ENCODE measurements around the gene GNA12.

Gene GNA12

DNA sequence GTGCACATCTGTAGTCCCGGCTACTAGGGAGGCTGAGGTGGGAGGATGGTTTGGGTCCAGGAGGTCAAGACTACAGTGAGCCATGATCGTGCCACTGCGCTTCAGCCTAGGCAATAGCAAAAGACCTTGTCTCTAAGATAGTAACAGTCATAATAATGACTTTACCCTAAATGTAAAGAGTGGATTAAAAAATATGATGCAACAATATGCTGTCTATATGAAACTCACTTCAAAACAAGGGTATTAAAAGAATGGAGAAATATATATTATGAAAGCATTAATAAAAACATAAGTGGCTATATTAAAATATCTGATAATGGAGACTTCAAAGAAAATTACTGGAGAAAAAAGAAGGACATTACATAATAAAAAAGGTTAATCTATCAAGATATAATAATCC lies 5.7 kb downstream of the GNA12 start:
- no peak for DNase-seq (ENCODE audit: low read depth in 2 of 2)

DNA sequence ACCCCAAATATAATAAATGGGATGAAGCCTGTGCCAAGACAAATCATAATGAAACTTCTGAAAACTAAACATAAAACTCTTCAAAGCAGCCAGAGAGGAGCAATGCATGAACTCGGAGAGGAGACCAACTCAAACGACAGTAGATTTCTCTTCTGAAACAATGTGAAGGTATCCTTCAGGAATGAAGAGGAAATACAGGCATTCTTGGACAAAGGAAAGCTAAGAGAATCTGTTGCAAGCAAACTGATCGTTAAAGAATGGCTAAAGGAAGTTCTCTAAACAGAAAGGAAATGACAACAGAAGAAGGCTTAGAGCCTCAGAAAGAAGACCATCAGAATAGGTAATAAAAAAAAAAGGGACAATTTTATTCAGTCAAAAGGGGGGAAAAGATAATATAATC lies 6.6 kb downstream of the GNA12 start:
- DNase-seq (ENCODE audit: low read depth in 2 of 2) = no peak

DNA sequence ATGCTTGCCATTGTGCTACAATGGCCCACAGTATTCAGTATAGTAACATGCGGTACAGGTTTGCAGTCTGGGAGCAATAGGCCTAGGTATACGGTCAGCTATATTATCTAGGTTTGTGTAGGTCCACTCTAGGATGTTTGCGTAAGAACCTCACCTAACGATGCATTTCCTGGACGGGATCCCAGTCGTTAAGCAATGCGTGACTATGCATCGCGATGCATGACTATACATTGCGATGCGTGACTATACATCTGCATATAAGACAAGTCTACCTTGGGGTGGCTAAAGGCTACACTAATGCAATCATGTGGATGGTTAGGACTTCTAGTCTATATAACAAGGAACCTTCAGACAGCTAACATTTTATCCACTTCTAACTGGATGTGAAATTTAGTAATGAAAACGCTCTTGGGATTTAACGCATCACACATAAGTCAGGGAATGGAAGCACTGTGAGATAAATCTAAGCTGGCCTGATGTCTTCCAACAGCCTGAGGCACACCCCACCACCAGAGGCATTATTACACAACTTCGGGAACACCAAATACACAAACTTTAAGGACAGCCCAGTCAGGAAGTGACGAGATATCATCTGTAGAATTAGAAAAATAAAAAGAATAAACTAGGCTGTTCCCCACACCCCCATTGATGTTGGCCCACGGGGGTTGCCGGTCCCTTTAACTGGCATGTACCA lies 9.2 kb downstream of the GNA12 start:
- no peak for DNase-seq (ENCODE audit: low read depth in 2 of 2)

DNA sequence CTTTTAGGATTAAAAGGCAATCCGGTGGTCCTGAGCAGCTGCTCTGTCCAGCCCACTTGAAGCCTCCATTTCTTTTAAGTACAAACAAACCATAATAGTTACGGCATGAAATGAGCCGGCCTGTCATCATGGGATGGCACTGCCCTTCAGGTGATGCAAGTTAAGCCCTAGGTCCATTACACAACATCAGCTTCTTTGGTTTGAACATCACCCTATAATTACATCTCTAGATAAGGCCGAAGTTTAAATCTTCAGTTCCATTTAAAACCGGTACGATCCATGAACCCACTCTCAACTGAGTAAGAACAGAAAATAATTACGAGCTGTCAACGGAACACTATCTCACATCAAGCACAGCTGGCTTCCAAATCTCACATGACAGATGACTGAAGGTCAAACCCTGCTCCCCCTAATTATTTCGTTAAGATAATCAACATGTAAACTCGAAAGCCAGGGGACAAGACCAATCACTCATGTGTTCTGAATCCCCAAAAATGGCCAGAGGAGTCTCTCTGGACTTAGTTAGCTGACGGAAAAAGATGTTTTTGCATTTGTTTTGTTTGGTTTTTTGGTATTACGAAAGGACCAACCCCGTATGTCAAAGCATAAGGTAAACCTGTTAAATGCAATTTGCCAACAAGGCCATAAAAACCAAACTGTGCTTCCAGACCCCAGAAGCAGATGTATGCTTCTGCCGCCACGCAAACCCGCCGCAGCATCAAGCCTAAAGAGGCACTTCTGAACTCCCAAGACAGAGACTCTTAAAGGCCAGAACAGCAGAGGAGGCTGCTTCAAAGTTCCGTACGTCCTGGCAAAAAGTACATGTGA lies 10.8 kb downstream of the GNA12 start:
- no peak for DNase-seq (ENCODE audit: low read depth in 2 of 2)

DNA sequence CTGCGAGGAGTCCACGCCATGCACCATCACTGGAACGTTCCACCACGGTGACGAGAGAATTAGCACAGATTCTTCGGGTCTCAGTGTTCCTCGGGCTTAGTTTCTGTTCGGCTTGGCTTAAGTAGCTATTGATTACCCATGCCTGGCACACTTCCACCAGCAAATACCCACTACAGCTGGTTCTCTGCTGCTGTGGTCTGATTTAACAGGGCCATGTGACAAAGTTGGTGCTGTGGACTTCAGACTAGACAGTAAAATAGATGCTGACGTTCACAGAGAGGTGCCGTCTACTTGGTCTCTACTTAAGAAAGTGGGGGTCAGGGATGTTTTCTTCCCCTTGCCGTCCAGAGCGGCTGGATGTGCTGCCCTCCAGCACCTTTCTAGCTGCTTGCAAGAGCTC lies 11.6 kb downstream of the GNA12 start:
- no peak for DNase-seq (ENCODE audit: low read depth in 2 of 2)

DNA sequence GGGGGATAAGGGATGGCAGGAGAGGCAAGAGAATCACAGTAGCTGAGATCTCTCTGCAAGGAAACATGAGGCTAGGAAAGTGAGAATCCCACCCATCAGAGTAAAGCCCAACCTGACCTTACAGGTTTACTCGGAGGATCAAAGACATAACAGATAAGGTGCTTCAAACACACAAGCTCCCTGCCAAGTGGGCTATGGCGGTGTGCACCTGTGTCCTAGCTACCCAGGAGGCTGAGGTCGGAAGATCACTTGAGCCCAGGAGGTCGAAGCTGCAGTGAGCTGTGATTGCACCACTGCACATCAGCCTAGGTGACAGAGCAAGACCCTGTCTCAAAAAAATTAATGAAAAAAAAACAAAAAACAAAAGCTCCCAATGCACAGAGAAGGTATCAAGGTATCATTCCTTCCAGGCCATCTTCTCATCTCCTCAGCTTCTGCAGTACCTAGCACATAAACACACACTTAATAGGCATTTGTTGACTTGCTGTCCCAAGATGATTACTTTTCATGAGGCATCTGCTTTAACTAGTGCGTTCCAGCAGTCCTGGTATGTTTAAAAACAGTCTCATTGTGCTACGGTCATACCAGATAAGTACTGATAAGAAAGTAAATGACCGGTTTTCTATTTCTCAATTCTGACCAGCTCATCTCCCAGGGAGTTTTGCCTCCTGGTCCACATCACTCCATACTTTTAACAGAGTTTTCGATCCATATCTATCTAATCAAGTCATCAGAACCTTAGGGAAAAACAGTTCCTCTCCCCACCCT lies 13.3 kb downstream of the GNA12 start:
- no peak for DNase-seq (ENCODE audit: low read depth in 2 of 2)

DNA sequence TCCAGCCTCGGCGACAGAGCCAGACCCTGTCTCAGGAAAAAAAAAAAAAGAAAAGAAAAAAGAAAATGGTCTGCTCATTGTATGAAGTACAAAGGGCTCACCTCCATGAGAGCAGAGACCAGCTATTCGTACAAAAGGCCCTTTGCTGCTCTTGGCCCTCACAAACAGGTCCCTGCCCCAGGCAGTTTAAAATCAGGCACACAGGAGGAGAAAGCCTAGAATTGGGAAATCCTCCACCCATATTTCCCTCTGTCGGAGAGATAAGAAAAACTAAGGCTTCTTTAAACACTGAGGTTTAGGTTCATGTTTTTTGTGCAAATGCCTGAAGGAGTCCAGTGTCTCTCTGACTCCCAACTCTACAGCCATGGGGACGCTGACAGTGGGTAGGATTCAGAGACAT lies 15.1 kb downstream of the GNA12 start:
- no peak for DNase-seq (ENCODE audit: low read depth in 2 of 2)

DNA sequence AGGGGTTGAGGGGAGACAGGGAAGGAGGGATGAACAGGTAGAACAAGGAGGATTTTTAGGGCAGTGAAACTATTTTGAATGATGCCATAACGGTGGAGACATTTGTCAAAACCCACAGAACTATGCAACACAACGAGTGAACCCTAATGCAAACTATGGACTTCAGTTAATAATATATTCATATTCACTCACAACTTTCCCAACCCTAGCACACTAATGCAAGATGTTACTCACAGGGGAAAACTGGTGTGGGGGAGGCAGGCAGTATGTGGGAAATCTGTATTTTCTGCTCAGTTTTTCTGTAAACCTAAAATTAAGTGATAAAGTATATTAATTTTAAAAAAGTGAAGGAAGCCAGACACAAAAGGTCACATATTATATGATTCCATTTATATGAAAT lies 17.3 kb downstream of the GNA12 start:
- no peak for DNase-seq (ENCODE audit: low read depth in 2 of 2)

DNA sequence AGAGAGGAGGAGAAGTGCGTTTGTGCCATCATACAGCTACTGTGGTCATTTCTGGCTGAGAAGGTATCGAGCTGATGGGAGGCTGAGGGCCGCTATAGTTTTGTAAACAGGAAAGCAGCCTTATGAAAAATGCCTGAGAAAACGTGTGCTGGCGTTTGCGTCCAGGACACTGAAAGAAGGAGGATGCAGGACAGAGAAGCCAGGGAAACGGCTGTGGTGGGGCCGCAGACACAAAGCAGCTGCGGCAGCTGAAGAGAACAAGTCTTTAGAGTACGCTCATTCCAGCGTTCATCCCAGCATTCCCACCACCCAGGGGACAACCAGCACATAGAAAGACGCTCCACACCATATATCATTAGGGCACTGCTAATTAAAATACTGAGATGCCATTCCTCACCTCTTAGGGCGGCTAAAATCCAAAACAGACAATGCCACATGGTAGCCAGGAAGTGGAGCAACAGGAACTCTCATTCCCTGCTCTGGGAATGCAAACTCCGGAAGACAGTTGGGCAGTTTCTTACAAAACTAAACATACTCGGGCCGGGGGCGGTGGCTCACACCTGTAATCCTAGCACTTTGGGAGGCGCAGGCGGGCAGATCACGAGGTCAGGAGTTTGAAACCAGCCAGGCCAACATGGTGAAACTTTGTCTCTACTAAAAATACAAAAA lies 18.4 kb downstream of the GNA12 start:
- DNase-seq (ENCODE audit: low read depth in 2 of 2) = no peak

DNA sequence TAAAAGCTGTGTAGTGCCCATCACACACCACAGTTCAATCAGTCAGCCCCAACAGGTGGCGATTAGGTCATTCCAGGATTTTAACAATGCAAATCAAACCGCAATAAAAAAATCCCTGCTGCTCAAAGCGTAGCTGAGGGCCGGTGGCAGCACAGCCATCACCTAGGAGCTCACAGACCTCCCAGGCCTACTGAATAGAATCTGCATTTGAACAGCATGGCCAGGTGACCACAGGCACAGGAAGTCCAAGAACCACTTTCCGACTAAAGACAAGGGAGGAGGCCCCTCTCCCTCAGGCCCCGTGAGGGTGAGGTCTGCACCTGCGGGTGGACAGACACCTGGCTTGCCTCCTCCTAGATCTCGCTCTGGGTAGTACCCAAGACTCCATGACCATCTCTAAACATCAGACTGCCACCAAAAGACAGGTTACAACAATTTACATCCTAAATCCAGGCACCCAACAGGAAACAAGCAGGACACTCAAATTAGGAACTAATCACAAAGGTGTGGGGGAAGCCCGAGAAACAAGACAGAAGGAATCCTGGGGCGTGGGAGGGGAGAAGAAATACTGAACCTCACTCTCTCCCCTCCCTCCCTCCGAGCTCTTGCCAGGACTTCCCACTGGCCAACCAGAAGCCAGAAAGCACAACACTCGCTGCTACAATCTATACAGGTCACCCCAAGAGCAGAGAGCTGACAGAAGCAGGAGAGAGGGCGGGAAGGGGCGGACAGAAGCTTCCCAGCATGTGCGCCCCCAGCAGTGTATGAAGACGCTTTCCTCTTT lies 19.2 kb downstream of the GNA12 start:
- no peak for DNase-seq (ENCODE audit: low read depth in 2 of 2)

DNA sequence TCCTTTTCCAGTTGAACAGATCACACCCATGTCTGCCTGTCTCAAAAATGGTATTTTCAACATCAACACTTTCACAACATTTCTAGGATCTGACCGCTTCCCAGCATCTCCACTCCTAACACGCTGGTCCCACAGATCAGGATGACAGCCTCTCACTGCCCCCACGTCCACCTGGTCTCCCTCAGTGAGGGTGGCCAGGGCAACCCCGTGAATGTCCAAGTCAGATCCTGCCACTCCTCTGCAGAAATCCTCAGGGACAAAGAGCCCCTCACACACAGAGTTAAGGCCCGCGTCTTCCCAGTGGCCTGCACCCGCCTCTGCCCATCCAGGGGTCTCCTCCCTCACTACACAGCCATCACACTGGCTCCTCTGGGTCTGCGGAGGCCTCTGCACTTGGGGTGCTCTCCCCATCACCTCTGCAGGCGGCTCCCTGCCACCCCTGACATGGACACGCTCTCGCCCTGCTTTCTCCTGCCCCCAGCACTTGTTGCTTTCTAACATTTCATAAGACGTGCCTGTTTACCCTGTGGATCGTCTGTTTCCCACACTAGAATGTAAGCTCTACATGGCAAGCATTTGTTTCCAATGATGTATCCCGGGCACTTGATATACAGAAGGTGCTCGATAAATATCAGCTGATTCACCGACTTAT lies 20.0 kb downstream of the GNA12 start:
- no peak for DNase-seq (ENCODE audit: low read depth in 2 of 2)

DNA sequence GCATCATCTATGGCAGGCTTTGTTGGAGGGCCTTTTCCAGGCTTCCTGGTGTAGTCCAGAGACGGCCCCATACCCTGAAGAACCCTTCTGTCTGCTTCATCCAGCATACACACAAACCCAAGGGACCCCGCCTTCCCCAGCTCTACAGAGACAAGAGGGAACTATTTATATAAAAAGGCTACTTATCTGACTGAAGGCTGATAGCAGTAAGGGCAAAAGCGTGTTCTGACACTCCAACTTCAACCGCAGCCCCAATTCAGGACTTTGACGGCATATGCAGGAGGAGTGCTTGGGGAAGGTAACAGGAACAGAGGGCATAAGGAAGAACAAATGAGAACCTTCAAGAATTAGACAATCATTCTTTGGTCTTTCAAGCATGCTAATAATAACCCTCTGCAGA lies 21.0 kb downstream of the GNA12 start:
- no peak for DNase-seq (ENCODE audit: low read depth in 2 of 2)

DNA sequence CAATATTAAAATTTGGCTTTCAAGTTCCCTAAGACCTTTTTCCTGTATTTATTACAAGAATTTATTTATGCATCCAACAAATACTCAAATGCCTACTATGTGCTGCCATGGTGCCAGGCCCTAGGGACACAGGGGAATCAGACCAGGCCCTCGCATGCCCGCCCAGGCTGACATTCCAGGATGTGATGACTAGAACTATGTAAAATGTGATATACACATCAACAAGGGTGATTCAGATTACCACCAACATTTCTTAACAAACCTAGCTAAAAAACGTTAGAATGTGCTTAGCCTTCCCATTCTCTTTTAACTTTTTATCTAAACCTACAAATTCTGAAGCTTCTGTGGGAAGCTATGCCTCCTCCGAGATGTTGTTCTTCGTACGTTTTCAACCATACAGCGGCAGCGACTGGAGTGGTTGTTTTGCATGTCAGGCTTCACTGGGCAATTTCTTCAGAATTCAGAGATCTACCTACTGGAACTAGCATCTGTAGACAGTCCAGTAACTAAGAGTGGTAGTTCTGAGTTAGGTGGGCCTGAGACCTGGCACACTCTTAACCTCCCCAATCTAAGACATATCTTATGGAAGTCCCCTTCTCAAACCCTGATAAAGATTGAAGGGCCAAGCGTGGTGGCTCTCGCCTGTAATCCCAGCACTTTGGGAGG lies 22.1 kb downstream of the GNA12 start:
- DNase-seq (ENCODE audit: low read depth in 2 of 2) = no peak

DNA sequence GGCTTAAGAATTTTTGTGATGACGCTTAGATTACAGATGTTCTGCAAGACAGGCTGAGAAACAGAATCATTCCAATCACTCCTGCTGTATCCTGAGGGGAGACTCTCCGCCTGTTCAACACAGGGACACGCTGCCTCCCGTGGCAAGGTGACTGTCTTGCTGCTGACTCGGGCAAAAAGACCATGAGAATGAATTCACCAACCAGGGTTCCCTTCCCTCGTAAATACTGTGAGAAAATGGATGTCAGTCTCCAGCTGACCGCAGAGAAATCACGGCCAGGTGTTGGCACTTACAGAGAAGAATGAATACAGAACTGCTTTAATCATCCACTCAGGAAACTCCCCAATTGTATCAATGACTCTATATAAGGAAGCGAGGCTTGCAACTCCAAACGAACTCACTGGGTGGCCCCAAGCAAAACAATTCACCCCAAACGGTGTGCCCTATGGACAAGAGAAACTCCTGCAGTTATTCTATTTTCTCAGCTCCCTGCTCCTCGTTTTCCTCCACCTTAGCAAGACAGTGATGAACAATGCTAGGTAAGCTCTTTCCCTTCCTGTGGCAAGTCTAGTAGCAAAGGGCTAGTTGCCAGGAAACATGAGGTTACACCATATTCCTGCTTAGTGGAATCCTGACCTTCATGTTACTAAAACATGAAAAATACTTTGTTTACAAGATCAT lies 22.8 kb downstream of the GNA12 start:
- DNase-seq (ENCODE audit: low read depth in 2 of 2) = no peak

DNA sequence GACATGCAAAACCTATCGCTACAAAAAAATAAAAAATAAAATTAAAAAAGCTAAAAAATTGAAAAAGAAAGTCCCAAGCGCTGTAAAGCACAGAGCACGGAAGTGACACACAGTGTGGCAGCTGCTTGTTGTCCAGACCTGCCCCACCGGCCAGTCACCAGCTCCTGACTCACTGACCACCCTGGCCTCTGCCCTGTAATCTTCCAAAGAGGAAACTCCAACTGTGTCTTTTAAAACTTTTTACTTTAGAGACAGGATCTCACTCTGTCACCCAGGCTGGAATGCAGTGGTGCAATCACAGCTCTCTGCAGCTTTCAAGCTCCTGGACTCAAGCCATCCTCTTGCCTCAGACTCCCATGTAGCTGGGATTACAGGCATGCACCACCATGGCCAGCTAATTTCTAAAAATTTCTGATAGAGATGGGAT lies 23.6 kb downstream of the GNA12 start:
- no peak for DNase-seq (ENCODE audit: low read depth in 2 of 2)

DNA sequence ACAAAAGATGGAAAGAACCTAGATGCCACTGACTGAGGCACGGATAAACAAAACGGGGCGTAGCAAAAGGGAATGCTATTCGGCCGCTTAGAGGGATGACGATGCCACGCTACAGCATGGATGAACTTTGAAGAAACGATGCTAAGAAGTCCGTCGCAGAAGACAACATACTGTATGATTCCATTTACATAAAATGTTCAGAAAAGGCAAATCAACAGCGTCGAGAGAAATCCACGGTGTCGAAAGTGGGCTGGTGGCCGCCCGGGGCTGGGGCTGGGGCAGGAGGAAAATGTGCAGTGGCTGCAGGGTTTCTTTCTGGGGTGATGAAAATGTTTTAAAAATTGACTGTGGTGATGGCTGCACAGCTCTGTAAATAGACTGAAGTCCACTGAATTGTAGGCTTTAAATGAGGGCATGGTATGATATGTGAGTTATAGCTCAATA lies 24.1 kb downstream of the GNA12 start:
- DNase-seq (ENCODE audit: low read depth in 2 of 2) = no peak

DNA sequence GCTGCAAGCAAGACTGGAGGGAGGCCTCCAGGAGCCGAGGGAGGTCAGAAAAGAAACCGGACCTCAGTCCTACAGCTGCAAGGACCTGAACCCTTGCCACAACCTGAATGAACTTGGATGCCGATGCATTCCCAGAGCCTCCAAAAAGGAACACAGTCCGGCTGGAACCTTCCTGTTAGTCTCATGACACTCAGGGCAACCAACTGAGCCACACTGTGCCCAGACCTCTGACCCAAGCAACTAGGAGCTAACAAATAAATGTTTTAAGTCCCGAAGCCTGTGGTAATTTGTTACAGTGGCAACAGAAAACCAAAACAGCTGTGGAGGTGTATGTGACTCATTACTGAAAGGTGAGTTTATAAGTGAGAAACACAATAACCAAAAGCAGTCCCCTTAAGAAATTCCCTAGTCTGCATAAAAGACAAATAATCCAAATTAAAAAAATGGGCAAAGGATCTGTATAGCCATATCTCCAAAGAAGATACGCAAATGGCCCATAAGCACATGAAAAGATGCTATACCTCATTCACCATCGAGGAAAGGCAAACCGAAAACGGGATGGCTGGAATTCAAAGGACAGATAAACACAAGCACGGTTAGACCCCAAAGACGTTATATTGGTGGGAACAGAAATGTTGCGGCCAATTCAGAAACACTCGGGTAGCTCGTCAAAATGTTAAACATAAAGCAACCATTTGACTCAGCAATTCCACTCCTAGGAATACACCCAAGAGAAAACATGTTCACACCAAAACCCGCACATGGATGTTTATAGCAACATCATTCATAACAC lies 24.8 kb downstream of the GNA12 start:
- DNase-seq (ENCODE audit: low read depth in 2 of 2) = no peak

DNA sequence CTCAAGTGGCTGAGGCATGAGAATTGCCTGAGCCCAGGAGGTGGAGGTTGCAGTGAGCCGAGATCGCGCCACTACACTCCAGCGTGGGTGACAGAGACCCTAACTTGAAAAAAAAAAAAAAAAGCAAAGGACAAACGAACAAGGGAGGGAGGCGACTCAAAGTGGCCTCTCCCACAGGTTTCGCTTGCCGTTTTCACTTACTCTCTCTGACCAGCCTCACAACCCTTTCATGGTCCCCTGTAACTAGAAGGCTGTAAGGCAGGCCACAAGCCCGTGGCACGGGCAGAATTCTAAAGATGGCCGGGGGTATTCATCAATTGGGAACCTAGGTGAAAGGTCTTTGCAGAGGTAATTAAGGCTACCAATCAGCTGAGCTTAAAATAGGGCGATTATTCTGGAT lies 25.5 kb downstream of the GNA12 start:
- no peak for DNase-seq (ENCODE audit: low read depth in 2 of 2)

DNA sequence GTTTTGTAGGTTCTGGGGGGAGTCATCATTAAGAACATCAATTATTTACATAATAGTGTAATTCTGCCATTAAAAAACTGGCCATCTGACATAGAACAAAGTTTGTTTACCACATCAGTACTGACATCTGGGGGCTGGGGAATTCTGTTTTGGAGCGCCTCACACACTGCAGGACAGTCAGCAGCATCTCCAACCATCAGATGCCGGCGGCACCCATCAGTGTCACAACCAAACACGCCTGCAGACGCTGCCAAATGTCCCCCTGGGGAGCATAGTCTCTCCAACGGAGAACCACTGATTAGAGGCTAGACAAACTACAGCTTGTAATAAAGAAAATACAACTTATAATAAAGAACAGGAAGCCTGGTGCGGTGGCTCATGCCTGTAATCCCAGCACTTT lies 26.0 kb downstream of the GNA12 start:
- DNase-seq (ENCODE audit: low read depth in 2 of 2) = no peak
